Activated T-cell treated with anti-CD3 and anti-CD28 coated beads for 4 hours (primary cell): Measurements from ENCODE around the gene GGTLC1.

Experiments
- DNase-seq: peaks from one replicate; pipeline ENCODE4 v3.0.0-alpha.2; 2020

GGTLC1 gene

GRCh38 chr20:23963941-23964340 lies 24.6 kb downstream of the GGTLC1 start:
- no peak for DNase-seq

- no peak for DNase-seq
These were observed 26.3 kb downstream of the GGTLC1 start for GRCh38 chr20:23962272-23962671.

GRCh38 chr20:23959054-23959453 lies 29.5 kb downstream of the GGTLC1 start:
- DNase-seq, result no peak

GRCh38 chr20:23955896-23956295 lies 32.7 kb downstream of the GGTLC1 start:
- DNase-seq, result no peak

GRCh38 chr20:23954008-23954745 lies 34.4 kb downstream of the GGTLC1 start:
- DNase-seq, result no peak

GRCh38 chr20:23946206-23946605 lies 42.4 kb downstream of the GGTLC1 start:
- DNase-seq, result no peak

- DNase-seq, result no peak
These were observed 45.3 kb downstream of the GGTLC1 start for GRCh38 chr20:23943304-23943703.

- DNase-seq, result no peak
These were observed 48.9 kb downstream of the GGTLC1 start for GRCh38 chr20:23939641-23940040.

GRCh38 chr20:23939063-23939462 lies 49.5 kb downstream of the GGTLC1 start:
- no peak for DNase-seq

GRCh38 chr20:23938118-23938438 lies 50.5 kb downstream of the GGTLC1 start:
- no peak for DNase-seq

GRCh38 chr20:23937303-23938117 lies 51.1 kb downstream of the GGTLC1 start:
- peak; percentile 45 for DNase-seq
